GM18520 (cell line): ENCODE measurements around the gene TENM4.

Source experiments
- ATAC-seq: cut with Tn5 transposase; IDR thresholded peaks from one replicate; pipeline ENCODE4 v1.9.1; 2021; ENCODE audit not compliant: unreplicated experiment

The TENM4 gene

DNA sequence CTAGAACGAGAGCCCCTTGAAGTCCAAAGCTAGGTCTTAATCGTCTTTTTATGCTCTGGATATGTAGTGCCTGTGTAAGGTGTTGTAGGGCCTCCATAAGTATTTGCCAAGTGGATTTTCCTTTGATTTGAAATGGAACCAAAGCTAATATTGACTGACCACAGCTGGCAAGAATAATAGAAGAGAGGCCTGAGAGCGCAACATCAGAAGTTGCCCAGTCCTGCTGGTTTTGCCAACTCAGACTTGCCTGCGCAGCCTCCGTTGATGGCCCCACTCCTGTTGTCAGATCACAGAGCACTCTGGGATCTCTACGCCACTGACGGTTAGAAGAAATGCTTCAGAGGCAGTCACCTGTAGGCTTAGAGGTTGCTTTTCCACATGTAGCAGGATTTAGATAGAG is 251.2 kb downstream of the TENM4 start:
- ATAC-seq, result no peak

DNA sequence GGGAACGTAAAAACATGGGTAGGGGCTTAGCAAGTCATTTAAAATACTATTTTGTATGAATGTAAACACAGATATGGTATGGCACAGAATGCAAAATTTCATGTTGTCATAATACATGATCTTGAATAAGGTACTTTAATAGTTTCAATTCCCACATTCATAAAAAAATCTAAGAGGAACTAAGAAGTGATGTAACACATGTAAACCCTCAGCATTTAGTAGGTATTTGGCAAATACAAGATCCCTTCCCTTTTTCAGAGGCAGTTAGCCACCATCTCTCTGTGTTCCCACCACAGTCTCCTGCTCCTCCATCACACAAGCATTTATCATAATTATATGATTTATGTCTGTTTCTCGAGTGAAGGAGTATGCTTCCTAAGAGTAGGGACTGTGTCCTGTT is 251.8 kb downstream of the TENM4 start:
- no peak for ATAC-seq

DNA sequence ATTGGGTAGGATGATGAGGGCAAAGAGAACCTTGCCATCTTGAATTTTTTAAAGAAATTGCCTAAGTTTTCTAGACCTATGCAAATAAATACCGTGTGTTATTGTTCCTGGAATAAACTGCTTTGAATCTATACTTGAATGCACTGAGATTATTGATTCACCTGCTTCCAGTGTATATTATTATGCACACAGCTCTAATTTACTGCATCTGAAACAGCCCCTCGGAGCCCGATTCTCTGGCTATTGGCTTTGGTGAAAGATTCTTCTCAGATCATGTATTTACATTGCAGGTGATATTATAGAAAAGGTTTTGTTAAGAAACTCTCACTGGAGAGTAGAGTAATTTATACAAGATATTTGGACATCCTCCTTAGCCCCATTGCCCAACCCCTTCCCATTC is 254.2 kb downstream of the TENM4 start:
- no peak for ATAC-seq

DNA sequence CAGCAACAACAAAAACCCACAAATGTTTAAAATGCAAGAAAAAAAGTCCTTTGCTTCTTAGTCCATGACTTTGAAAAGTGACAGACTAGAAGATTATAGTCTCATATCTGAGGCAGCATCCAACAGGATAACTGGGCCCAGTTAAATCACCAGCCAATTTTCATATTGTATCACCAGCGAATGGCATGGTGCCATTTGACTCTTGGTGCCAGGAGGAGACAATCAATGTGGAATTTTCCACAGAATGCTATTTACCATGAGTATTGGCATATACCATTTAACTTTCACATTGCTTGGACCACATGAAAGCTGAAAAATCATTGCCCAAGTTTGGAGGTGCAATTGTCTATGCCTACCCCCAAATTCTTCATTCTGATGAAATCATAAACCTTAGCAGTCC is 255.5 kb downstream of the TENM4 start:
- ATAC-seq, result no peak

DNA sequence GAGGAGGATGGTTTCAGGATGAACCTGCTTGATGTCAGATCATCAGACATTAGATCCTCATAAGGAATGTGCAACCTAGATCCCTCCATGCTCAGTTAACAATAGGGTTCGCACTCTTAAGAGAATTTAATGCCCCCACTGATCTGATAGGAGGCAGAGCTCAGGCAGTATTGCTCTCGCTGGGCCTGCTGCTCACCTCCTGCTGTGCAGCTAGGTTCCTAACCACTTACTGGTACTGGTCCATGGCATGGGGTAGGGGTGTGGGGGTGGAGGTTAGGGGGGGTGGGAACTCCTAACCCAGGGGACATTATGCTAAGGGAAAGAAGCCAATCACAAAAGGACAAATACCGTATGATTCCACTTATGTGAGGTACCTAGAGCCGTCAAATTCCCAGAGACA is 256.5 kb downstream of the TENM4 start:
- no peak for ATAC-seq

DNA sequence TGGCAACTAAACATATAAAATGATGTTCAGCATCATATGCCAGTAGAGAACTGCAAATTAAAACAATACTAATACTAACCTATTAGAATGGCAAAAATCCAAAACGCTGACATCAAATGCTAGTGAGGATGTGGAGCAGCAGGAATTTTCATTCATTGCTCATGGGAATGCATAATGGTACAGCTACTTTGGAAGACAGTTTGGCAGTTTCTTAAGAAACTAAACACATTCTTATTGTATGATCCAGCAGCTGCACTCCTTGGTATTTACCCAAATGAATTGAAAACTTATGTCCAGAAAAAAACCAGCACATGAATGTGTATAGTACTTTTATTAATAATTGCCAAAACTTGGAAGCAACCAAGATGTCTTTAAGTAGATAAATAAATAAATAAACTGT is 258.0 kb downstream of the TENM4 start:
- ATAC-seq, result no peak

DNA sequence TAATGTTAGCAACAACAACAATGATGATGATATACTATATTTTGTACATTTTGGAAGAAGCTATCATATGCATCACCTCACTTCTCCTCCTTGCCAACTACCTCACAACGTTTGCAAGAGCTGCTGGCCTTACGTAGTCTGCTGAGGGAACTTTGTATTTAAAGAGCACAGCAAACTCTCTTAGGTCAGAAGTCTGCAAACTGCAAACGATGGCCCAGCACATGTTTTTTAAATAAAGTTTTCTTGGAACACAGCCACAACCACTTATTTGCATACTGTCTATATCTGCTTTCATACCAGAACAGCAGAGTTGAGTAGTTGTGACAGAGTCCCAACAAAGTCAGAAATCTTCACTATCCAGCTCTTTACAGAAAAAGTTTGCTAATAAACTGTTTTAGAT is 261.7 kb downstream of the TENM4 start:
- no peak for ATAC-seq

DNA sequence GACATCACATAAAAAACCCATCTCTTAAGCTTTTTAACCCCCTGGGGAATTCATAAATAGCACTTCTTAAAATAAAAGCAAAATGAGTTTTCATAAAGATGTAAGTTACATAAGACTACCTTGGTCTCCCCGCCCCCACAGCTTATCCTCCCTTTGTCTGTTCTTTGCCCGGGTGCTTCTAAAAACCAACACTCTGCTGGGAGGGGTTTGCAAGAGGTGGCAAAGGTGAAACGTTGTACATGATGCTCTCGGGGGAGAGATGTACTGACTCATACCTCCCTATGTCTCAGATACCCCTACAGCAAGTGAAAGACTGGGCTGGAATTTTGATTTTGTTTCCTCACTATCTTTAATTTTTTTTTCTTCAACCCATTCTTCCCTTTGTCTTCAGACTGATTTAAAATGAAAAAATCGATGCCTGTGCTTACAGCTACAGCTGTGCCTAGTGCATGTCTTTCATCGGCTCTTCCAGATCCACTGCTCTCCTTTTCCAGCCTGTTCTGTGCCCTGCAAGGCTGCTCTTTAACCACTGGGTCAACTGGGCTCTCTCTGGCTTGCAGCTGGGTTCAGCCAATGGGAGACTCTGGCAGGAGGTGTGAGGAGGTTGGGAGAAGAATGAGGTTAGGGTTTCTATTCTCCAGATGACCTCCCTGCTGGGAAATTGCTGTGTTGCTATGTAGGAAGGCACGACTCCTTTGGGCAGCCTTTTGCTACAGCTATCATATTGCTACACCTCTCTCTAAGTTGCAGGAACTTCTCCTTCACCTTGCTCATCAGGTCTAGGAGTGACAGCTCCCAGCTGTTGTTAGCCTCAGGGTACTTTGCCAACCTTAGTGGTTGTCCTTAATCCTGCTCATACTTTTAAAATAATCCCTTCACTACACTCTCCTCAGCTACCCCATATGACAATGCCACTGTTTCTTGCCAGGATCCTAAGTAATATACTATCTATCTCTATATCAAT is 266.5 kb downstream of the TENM4 start:
- no peak for ATAC-seq

DNA sequence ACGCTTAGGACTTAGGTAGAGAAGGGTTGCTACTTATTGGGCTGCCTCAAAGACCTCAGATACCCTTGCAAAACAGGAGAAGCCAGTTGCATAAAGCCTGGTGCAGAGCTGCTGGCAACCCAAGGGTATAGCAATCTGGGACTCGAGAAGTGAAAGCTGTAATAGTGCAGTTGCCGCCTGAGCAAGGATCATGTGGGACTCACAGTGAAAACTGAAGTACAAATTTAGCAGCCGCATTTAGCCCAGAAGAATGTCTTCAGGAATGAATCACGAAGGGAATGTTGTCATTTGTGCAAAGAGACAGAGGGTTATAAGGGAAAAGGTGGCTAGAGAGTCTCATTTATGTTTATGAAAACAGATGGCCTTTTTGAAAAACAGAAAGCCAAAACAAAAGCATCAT is 267.2 kb downstream of the TENM4 start:
- ATAC-seq, result no peak

DNA sequence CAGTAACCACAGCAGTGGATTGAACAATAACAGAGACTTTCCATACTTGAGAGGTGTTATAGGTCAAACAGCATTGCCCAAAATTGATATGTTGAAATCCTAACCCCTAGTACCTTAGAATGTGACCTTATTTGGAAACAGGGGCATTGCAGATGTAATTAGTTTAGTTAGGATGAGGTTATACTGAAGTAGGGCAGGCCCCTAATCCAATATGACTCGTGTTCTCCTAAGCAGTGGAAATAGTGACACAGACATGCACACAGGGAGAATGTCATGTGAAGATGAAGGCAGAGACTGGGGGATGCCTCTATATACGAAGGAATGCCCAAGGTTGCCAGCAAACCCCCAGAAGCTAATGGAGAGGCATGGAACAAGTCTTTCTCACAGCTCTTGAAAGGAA is 270.5 kb downstream of the TENM4 start:
- no peak for ATAC-seq

DNA sequence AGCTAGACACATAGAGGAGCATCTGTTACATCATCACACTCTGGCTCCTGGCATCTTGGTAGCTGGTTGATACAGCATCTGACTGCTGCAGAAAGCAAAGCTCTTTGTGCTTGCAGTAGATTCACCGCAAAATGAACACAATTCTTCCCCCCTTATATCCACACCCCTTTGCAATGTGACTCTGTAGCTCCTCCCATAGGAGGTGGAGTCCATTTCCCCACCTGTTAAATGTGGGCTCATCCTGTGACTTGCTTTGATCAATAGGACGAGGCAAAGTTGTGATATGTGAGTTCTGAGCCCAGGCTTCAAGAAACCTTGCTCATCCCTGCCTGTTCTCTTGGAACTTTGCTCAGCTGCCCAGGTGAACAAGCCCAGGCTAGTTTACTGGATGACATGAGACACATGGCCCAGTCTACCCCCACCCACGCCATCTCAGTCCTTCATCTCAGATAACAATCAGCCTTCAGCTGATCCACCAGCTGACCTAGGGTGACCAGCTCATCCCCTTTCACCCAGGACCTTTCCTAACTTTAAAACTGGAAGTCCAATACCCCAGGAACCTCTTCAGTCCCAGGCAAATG is 272.2 kb downstream of the TENM4 start:
- ATAC-seq, result no peak

DNA sequence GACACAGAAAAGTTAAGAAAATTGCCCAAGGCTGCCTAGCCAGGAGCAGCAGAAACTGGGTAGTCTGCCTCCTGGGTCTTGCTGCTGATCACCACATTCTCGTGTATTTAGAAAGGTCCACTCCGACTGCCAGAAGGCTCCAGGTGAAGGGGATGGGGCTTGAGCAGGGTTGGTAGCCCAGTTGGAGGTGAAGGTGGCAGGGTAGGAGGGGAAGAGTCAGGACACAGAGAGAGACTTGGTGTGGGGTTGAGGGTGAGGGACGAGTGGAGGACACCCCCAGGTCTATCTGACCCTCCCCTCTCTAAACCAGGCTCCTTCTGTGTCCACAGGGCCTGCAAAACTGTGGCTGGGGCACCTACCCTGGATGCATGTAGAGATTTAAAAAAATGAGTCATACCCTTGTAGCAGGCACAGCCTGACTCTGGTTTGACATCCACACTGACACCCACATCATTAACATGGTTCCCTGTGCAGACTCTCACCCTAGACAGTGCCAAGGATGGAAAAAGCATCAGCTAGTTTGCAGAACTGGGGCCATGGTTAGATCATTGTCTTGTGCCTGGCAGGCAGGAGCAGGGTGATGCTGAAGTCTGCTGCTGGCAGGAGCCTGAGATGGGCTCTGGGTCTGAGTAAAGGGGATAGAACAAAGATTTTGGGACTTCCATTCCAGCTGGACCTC is 273.2 kb downstream of the TENM4 start:
- ATAC-seq, result no peak

DNA sequence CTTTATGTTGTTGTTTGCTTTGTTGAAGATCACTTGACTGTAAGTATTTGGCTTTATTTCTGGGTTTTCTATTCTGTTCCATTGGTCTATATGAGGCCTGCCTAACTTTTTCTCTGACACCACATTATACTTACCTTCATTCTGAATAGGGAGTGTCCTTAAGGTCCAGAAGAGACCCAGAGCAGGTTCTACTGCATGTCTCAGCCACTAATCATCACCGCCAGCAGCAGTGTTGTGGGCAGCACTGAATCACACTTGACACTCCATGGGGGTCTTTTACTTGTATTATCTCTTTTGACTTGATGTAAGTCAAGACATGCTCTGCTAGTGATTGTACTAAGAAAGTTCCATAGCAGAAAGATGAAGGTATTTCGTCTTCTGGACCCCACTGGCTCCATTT is 274.9 kb downstream of the TENM4 start:
- no peak for ATAC-seq

DNA sequence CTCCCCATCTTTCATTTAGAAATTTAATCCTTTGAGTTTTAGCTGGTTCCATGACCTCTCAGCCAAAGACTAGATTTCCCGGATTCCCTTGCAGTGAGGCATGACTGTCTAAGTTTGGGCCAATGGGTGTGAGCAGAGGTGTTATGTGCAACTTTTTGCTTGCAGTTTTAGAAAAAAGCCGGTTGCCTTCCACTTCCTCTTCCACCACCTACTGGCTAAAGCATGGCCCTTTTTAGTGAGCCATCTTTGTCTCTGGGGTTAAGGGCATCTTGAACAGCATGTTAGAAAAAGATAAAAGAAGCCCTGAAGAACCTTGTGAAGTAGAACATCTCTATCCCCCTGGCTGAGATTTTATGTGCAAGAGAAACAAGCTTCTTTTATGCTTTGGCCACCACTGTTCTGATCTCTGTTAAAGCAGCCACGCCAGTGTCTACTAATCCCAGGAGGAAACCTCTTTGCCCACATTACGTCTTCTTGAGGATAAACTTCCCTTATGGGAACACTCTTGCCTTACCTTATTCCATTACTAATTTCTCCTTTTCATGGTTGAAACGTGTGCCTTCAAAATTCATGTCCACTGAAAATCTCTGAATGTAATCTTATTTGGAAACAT is 279.9 kb downstream of the TENM4 start:
- ATAC-seq, result no peak

DNA sequence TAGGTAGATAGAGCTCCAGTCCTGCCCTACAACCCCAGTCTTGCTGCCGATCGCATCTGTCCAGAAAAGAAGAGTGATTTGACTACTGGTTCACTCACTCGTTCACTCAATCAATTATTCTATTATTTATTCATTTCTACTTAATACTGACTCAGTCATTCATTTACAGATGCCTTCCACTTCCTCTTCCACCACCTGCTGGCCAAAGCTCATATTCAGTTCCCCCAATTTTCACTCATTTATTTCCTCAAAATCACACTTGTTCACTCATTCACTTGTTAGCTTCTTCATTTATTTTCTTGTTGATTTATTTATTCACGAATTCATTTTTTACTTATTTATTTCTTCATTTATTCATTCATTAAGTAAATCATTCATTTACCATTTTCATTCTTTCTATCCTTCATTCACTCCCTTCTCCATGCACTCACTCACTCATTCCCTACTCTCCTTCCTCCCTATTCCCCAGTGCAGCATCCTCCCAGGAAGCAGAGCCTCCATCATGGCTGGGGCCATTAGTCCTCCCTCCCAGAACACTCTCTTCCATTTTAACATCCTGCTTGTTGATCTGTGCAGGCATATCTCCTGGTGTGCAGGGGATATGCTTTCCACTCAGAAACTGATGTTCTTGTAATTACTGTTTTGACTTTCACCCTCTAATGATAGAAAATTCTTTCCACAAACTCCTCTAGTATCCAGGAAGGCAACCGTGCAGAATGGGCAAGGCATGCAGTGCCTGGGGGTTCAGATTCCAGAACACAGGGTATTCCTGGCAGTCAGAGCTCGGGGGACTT is 281.0 kb downstream of the TENM4 start:
- no peak for ATAC-seq

DNA sequence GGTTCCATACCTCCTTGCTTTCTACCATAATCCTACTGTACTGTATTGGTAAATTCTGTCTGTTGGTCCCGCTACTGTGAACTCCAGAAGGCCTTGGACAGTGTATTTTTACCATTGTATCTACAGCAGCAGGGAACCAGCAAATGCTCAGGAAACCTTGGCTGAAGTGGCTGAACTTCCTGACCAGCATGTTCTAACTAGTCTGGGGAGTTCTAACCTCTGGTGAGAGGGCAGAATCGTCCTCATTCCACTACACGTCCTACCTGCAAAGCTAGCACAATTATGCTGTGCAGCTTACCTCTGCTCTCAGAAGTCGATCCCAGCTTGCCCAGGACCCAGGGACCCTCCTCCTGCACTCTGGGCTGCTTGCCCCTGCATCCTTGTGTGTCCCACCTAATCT is 283.1 kb downstream of the TENM4 start:
- ATAC-seq, result no peak

DNA sequence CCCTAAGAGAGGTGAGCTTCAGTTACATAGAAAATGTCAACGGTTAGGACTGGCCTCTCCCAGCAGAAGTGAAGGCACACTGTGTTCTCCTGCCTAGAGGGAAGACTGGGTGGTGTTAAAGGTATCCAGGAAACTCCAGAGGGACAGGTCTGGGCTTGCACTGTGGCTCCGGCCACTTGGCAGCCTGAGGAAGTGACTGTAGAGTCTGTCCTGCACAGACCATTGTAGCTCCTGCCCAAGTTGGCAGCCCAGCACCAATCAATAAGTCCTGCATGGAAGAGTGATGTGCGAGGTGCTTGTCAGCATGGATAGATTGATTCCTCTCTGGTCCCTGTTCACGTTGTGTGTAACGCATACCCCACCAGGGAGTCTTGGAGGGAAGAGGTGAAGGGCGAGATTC is 284.8 kb downstream of the TENM4 start:
- no peak for ATAC-seq

DNA sequence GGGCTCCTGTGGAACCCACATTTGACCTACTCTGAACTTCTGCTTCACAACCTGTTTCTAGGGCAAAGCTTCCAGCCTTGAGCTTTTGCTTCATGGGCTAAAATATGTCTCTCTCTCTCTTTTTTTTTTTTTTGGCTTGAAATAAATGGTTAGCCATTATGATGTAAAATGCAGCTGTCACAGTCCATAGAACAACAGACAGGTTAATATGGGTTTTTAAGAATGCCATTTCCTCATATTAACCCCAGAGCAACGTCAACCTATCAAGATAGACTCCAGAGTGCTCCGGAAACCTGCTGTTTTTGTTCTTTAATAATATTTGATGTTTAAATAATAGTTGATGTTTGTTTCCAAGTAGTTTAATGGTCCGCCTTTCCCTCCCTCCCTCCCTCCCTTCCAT is 285.6 kb downstream of the TENM4 start:
- ATAC-seq, result no peak

DNA sequence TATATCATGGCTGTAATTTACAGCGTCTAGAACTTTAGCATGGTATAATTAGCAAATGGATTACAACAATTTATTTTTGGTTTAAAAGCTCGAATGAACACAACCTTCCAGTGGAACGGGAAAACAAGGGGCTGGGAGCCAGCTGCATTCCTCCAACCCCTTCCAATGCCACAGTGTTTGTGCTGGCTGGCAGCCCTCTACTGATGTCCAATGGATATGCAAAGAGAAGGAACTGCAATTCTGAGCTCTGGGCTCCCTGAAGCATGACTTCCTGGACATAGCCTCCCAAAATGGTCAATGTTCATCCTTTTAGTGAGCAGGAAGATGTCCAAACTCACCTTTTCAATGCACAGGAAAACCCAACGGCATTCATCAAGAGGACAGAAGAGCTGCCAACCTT is 288.3 kb downstream of the TENM4 start:
- ATAC-seq, result no peak

DNA sequence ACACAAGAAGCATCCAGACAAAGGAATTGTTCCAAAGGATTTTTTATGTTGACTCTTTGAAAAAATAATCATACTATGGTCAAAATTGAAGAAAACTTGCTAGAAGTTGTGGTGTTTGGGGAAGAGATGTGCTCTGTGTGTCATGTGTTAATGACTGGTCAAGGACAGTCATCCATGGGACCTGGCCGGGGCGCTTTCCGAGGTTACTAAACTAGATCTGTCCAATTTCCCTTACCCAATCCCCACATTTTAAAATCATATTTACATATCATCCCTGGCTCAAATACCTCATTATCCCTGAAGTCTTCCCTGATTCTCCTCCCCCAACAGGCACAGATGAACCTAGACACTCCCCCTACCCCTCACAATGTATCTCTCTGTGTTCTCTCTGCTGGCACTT is 289.4 kb downstream of the TENM4 start:
- ATAC-seq, result no peak

DNA sequence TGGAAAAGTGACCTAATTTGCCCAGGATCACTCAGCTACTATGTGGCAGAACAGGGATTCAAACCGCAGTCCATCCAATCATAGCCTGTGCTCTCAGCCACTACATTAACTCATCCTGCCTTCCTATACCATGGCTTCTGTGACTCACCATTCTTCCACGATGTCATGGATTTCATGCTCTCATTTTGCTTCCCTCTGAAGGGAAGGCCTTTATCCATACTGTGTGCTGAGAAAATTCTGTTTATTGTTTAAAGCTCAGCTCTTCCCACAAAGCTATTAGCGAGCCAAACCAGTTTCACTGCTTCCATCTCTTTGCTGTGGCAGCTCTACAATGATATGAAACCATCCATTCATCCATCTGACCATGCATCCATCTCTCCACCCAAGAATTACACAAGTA is 289.9 kb downstream of the TENM4 start:
- no peak for ATAC-seq
